Frontal cortex (tissue), 4 donors: ENCODE data around the gene DPYD. TPM values are rescaled to one million over a fixed set of nuclear protein-coding genes. Genes with fewer than 3 reads are reported as not detected.
"Not testable (repeated sequence)": the region's sequence is repeated elsewhere in the genome, so short reads cannot be mapped to it uniquely, and the experiment has no call there.

Experiments used
- DNase-seq, 2 donors: peaks; one replicate each; pipeline ENCODE4 v3.0.0; 2012; ENCODE audit warnings: low spot score in 2 of 2
- FAIRE-seq: peaks from 2 replicates; lab custom pipeline; 2012; peaks lifted over from hg19 to GRCh38; lab: Jason Lieb, UNC
- total RNA-seq: library from RNA; depleted of rRNA; stranded (reverse); fragments of >200 nt; gene quantifications from one replicate; pipeline ENCODE4 v1.2.3, GENCODE V29; 2014
- donor health status: control.
- donor health status: control.
- donor health status: control.

Gene DPYD
- total RNA-seq, 1 donor from 2014 or later: 51.4 TPM

- DNase-seq: no peak
- FAIRE-seq: no peak
Observed at GRCh38 chr1:97270508-97271307, 650.1 kb downstream of the DPYD start.

DNA sequence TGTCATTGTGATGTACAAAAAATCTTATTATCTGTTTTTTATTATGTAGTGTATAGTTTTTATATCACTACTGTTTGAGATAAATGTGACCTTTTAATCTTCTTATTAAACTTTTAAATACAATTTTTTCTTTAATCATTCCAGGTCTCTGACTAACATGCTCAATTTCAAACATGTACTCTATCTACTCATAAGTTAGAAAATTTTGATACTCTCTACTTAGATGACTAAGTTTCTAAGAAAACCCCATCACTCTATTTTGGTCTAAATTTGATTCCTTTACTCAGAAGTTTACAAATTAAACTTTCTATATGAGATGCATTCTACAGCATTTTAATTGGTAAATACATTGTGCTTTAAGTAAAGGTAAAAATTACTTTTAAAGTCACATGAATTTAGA, 655.2 kb downstream of the DPYD start:
- no peak for FAIRE-seq
- DNase-seq: no peak

- DNase-seq (no peak), FAIRE-seq (no peak)
Observed at GRCh38 chr1:97262842-97263241, 658.0 kb downstream of the DPYD start.

GRCh38 chr1:97258597-97258996, 662.2 kb downstream of the DPYD start:
- DNase-seq (no peak), FAIRE-seq (no peak)

GRCh38 chr1:97254731-97255463, 665.9 kb downstream of the DPYD start:
- FAIRE-seq: no peak
- DNase-seq: no peak

DNA sequence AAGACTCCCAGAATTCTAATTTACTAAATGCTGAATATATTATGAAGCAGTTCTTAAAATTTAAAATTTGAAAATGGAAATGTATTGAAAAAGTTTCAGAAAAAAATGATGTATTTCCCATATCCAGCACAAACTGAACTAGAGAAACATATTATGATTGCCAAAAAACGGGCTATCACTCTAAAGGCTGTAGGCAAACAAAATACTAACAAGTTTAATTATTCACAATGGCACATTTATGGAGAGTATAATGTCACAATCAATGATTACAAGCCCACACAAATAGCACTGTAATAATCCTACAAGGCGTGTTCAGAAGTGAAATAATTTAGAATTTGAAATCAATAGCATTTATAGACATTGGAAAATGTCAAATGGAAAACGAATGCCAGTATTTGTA, 667.9 kb downstream of the DPYD start:
- FAIRE-seq: no peak

DNA sequence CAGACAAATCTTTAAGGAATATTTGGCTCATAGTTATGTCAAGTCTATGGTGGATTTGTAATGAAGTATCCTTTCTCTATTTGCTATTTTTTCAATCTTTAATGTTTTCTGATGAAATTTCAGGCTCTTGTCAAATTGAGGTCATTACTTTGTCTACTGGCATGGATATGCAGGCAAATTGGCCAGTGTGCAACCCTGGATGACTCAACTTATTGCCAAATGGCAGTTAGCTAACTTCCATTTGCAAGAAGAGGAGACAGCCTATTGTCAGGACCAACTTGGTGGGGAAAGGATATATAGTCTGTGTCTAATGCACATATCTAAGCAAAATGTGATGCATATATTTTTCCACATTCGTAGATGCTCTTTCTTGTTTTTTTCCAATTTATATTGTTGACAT, 668.8 kb downstream of the DPYD start:
- FAIRE-seq (no peak), DNase-seq (no peak)

More for the DNA sequence above, 667.9 kb downstream of the DPYD start:
- DNase-seq: no peak

DNA sequence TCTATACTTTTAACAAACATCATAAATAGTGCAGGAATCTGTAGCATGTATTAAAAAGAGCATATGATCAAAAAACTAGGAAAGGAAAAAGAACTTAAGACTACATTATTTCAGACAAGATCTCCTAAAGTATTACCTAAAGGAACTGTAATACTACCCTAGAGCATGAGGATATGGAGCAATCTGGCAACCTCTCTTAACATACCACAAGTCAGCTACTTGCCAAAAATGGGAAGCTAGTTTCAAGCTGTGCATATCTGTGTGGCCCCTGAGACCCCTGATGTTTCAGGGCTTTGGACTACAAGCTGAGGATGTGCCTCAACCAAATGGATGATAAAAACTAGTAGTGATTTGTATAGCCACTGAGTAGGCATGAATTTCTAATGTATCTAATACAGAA, 673.6 kb downstream of the DPYD start:
- no peak for DNase-seq
- FAIRE-seq: no peak

DNA sequence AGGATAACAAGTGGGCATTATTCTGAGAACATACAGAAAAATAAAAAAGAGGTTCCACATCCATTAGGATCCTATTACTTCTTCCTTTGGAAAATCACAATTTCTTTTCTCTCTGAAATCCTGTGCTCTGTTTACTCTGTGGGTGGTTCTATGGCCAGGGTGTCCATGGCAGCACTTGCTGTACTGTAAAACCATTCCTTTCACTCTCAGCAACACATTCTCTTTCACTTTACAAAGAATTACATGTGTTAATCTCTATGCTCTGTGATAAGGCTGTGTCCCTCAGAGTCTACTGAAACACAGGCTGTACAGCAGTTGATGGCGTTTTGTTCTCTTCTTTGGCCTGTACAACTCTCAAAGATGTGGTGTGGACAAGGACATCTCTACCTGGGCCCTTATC, 675.2 kb downstream of the DPYD start:
- DNase-seq (no peak), FAIRE-seq (no peak)

DNA sequence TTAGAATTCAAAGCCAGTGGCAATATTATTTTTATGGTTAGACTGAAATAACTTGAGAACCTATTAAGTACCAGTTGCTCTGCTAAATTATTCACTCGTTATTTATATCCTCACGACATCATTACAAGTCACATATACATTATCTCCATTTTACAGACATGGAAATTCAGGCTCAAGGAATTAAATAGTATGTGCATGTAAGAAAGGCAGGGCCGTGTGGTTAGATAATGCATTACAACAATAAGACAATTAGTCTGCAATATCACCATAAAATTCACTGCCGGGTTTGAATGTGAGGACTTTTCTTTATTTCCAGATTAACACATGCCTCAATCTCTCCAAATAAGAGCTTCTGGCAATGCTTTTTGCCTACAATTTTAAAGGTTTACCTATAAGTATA, 675.8 kb downstream of the DPYD start:
- FAIRE-seq (no peak), DNase-seq (no peak)

- no peak for DNase-seq
Observed at GRCh38 chr1:97243973-97244560, 676.8 kb downstream of the DPYD start.

GRCh38 chr1:97238816-97239215, 682.0 kb downstream of the DPYD start:
- FAIRE-seq: no peak

More at GRCh38 chr1:97243973-97244560, 676.8 kb downstream of the DPYD start:
- FAIRE-seq: peak; percentile 72

DNA sequence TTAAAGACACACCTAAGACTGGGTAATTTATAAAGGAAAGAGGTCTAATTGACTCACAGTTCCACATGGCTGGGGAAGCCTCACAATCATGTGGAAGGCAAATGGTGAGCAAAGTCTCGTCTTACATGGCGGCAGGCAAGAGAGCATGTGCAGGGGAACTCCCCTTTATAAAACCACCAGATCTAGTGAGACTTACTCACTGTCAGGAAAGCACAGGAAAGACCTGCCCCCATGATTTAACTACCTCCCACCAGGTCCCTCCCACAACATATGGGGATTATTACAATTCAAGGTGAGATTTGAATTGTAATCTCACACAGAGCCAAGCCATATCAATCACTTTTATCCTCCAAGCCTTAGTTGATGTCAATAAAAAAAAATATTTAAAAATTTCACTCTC, 689.5 kb downstream of the DPYD start:
- not testable (repeated sequence) for FAIRE-seq, DNase-seq

More at GRCh38 chr1:97238816-97239215, 682.0 kb downstream of the DPYD start:
- no peak for DNase-seq

- no peak for FAIRE-seq
- DNase-seq: no peak
Observed at GRCh38 chr1:97212671-97213070, 708.2 kb downstream of the DPYD start.

GRCh38 chr1:97210307-97210706, 710.5 kb downstream of the DPYD start:
- no peak for FAIRE-seq
- DNase-seq: no peak

GRCh38 chr1:97209381-97209957, 711.4 kb downstream of the DPYD start:
- DNase-seq: no peak
- FAIRE-seq: no peak

GRCh38 chr1:97207868-97208267, 713.0 kb downstream of the DPYD start:
- no peak for FAIRE-seq

DNA sequence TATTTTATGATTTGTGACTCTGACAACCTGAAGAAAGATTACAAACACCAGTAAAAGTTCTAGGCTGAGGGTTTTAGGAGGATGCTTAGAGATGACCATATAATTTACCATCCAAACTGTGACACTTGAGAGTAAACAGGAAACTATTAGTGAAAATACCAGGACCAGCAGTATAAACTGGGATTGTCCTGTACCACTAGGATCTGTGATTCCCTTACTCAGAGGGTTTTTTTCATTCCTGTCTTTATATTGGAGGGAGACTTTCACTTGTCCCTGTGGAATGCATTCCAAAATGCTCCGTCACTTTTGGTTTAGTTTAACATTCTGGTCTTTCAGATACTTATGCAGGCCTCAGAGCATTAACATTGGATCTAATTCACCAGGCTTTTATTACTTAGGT, 716.4 kb downstream of the DPYD start:
- FAIRE-seq (no peak), DNase-seq (no peak)

More at GRCh38 chr1:97207868-97208267, 713.0 kb downstream of the DPYD start:
- no peak for DNase-seq

DNA sequence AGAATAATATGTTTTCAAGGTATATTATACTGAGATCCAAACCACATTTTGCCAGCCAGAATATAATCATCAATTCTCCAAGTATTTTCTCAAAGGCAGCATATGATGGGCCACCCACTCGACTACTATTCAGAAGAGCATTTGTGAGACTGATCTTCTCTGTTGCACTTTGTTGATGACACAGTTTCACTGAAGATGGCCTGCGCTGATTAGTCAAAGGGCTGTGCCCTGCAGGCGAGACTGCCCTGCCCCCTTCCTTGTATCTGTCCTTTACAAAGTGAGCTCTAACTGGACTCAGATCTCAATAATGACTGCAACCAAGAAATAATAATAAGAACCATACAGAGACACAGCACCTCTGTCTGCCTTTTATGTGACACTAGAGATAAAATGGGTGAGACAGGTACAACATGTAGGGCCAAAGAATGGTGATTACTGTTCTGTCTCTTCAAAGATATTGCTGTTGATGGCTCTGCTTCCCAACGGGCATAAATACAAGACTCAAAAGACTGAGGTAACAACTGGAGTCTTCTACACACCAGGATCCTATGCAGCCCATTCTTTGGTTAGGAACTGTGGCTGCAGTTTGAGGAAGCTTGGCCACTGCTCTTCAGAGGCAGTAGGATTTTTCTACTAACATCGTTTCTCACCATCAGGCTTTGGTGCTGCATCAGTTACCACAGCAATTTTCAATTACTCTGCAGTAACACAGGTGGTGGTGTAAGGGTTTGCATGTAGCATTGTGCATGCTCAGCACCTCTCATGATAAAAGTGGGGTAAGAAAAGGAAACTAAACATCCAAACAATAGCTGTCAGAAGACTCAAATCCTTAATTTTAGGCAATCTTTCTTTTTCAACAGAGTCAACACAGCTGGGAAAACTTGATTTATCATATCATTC, 718.1 kb downstream of the DPYD start:
- FAIRE-seq: no peak
- no peak for DNase-seq
